Activated CD8-positive, alpha-beta memory T cell treated with anti-CD3 and anti-CD28 coated beads for 36 hours (primary cell): ENCODE data around the gene FOXN4. TPM values are rescaled to one million over a fixed set of nuclear protein-coding genes. Genes with fewer than 3 reads are reported as not detected.

Source experiments
- CTCF ChIA-PET: fragments of 350-600 bp; sonication (Branson Sonifier 250); formaldehyde crosslinking; loops from one replicate; lab custom pipeline; 2021; ENCODE audit warnings: antibody characterized with exemption; lab: Charles Lee
- POLR2A ChIA-PET: fragments of 350-600 bp; sonication (Branson Sonifier 250); formaldehyde crosslinking; loops from one replicate; lab custom pipeline; 2021; ENCODE audit warnings: antibody characterized with exemption; lab: Charles Lee
- total RNA-seq, 2 experiments: library from RNA; stranded (reverse); gene quantifications; one replicate each; pipeline ENCODE4 v1.2.3, GENCODE V29; 2021

FOXN4 gene
- total RNA-seq, 2 experiments from 2014 or later: not detected

GRCh38 chr12:109264943-109265650 lies 44.0 kb downstream of the FOXN4 start:
- ChIA-PET CTCF (no interaction called here), POLR2A (no interaction called here)

GRCh38 chr12:109264095-109264942 lies 44.8 kb downstream of the FOXN4 start:
- CTCF ChIA-PET: interaction anchor here (0.7 to 1.0 kb wide), 4 partner anchors 20 to 269 kb away, joined by 3 to 5 read pairs (median 4); no protein-coding TSS in a partner anchor
- POLR2A ChIA-PET: no interaction called here

- ChIA-PET POLR2A (no interaction called here), CTCF (interaction anchor here (0.7 to 1.0 kb wide), 3 partner anchors 19 to 126 kb away, joined by 3 to 5 read pairs (median 5); no protein-coding TSS in a partner anchor)
Measured at GRCh38 chr12:109263439-109263838, 45.6 kb downstream of the FOXN4 start.

- POLR2A ChIA-PET: no interaction called here
Measured at GRCh38 chr12:109261939-109262338, 47.1 kb downstream of the FOXN4 start.

GRCh38 chr12:109261087-109261486 lies 48.0 kb downstream of the FOXN4 start:
- POLR2A ChIA-PET: no interaction called here
- CTCF ChIA-PET: no interaction called here

More at GRCh38 chr12:109261939-109262338, 47.1 kb downstream of the FOXN4 start:
- CTCF ChIA-PET: no interaction called here

- ChIA-PET CTCF (no interaction called here), POLR2A (no interaction called here)
Measured at GRCh38 chr12:109259545-109259895, 49.6 kb downstream of the FOXN4 start.

- POLR2A ChIA-PET: no interaction called here
- CTCF ChIA-PET: no interaction called here
Measured at GRCh38 chr12:109258607-109259544, 50.2 kb downstream of the FOXN4 start.

- POLR2A ChIA-PET: no interaction called here
- CTCF ChIA-PET: no interaction called here
Measured at GRCh38 chr12:109258201-109258600, 50.9 kb downstream of the FOXN4 start.

GRCh38 chr12:109256011-109256410 lies 53.1 kb downstream of the FOXN4 start:
- ChIA-PET POLR2A (no interaction called here), CTCF (no interaction called here)

GRCh38 chr12:109255377-109255776 lies 53.7 kb downstream of the FOXN4 start:
- CTCF ChIA-PET: no interaction called here
- POLR2A ChIA-PET: no interaction called here

GRCh38 chr12:109253913-109254544 lies 55.1 kb downstream of the FOXN4 start:
- POLR2A ChIA-PET: no interaction called here

GRCh38 chr12:109252799-109253198 lies 56.3 kb downstream of the FOXN4 start:
- ChIA-PET CTCF (no interaction called here), POLR2A (no interaction called here)

More at GRCh38 chr12:109253913-109254544, 55.1 kb downstream of the FOXN4 start:
- CTCF ChIA-PET: no interaction called here

- ChIA-PET POLR2A (no interaction called here), CTCF (no interaction called here)
Measured at GRCh38 chr12:109250523-109250922, 58.6 kb downstream of the FOXN4 start.

GRCh38 chr12:109247831-109248654 lies 61.0 kb downstream of the FOXN4 start:
- POLR2A ChIA-PET: no interaction called here
- CTCF ChIA-PET: no interaction called here

GRCh38 chr12:109246221-109246620 lies 62.9 kb downstream of the FOXN4 start:
- ChIA-PET CTCF (no interaction called here), POLR2A (interaction anchor here (0.6 kb wide), 1 partner anchor 287 kb away, joined by 4 read pairs; no protein-coding TSS in a partner anchor)

- ChIA-PET POLR2A (no interaction called here), CTCF (interaction anchor here (1.6 kb wide), 1 partner anchor 20 kb away, joined by 3 read pairs; no protein-coding TSS in a partner anchor)
Measured at GRCh38 chr12:109244073-109244472, 65.0 kb downstream of the FOXN4 start.

- POLR2A ChIA-PET: no interaction called here
- CTCF ChIA-PET: no interaction called here
Measured at GRCh38 chr12:109241936-109242335, 67.1 kb downstream of the FOXN4 start.

- CTCF ChIA-PET: interaction anchor here (0.6 kb wide), 1 partner anchor 871 kb away, joined by 3 read pairs; no protein-coding TSS in a partner anchor
- POLR2A ChIA-PET: no interaction called here
Measured at GRCh38 chr12:109240365-109240764, 68.7 kb downstream of the FOXN4 start.
